Measurements from ENCODE around the gene NIPBL. TPM values are rescaled to one million over a fixed set of nuclear protein-coding genes. Genes with fewer than 3 reads are reported as not detected.

Gene NIPBL
- total RNA-seq, 2 experiments from 2014 or later: 108 to 120 TPM

- H3K27me3 ChIP-seq (ENCODE audit: control insufficient read depth in 1 of 2, insufficient read depth in 2 of 2, low read length in 2 of 2): no peaks in the 10 kb centered on the region
- H3K4me3 ChIP-seq (ENCODE audit: low read length): no peak overlapping the region
- H3K9me3 Mint-ChIP-seq: no peaks in the 10 kb centered on the region
- no peak overlapping the region for H3K27ac Mint-ChIP-seq
- H3K9me3 ChIP-seq (ENCODE audit: control insufficient read depth in 1 of 2, insufficient read depth in 1 of 2, low read length in 2 of 2): no peaks in the 10 kb centered on the region
- H3K36me3 ChIP-seq (ENCODE audit: insufficient read depth, low read length): no peaks in the 10 kb centered on the region
- no peak overlapping the region for H3K4me3 Mint-ChIP-seq
- ATAC-seq (ENCODE audit: poor library complexity): no peak
- no peaks in the 10 kb centered on the region for H3K4me1 ChIP-seq (ENCODE audit: insufficient read depth, low read length)
- intact Hi-C loops (cut with DNase I, micrococcal nuclease): no loop called here
- DNase-seq: peak in 1 of 14 experiments; percentile 3
- TF ChIP-seq CTCF (IDR thresholded peaks at IDR 0.05): no peak
- ChIA-PET CTCF (no interaction called here), POLR2A (interaction anchor here (1.4 kb wide), 1 partner anchor 39 kb away, joined by 3 read pairs; no protein-coding TSS in a partner anchor)
- H3K4me1 Mint-ChIP-seq (ENCODE audit: low read depth): no peaks in the 10 kb centered on the region
- H3K36me3 Mint-ChIP-seq (ENCODE audit: low read depth): no peaks in the 10 kb centered on the region
- H3K27me3 Mint-ChIP-seq: peaks cover 5% of the 10 kb centered on the region
- no peak overlapping the region for H3K27ac ChIP-seq (ENCODE audit: low read depth in 1 of 2, low read length in 2 of 2)
Measured at GRCh38 chr5:36836831-36837230, 39.7 kb upstream of the NIPBL start.

GRCh38 chr5:36839489-36840476 is 36.8 kb upstream of the NIPBL start:
- Histone ChIP-seq H3K27me3 (ENCODE audit: control insufficient read depth in 1 of 2, insufficient read depth in 2 of 2, low read length in 2 of 2) (no peaks in the 10 kb centered on the region), H3K27ac (ENCODE audit: low read depth in 1 of 2, low read length in 2 of 2) (no peak overlapping the region), H3K4me3 (ENCODE audit: low read length) (no peak overlapping the region), H3K36me3 (ENCODE audit: insufficient read depth, low read length) (no peaks in the 10 kb centered on the region), H3K9me3 (ENCODE audit: control insufficient read depth in 1 of 2, insufficient read depth in 1 of 2, low read length in 2 of 2) (no peaks in the 10 kb centered on the region), H3K4me1 (ENCODE audit: insufficient read depth, low read length) (peaks cover 5% of the 10 kb centered on the region)
- Mint-ChIP-seq H3K4me3 (no peak overlapping the region), H3K27me3 (peaks cover 10% of the 10 kb centered on the region), H3K27ac (no peak overlapping the region), H3K36me3 (ENCODE audit: low read depth) (no peaks in the 10 kb centered on the region), H3K4me1 (ENCODE audit: low read depth) (peaks cover 7% of the 10 kb centered on the region), H3K9me3 (no peaks in the 10 kb centered on the region)
- ChIA-PET CTCF (interaction anchor here (1.0 kb wide), 1 partner anchor 29 kb away, joined by 3 read pairs; no protein-coding TSS in a partner anchor), POLR2A (interaction anchor here (0.6 to 0.8 kb wide), 2 partner anchors 26 to 100 kb away, joined by 3 read pairs; no protein-coding TSS in a partner anchor)
- intact Hi-C loops (cut with DNase I, micrococcal nuclease): no loop called here
- ATAC-seq (ENCODE audit: poor library complexity) (no peak), DNase-seq (peak in 2 of 14 experiments; percentile 16 to 23)
- TF ChIP-seq CTCF (IDR thresholded peaks at IDR 0.05): no peak

- no peak for TF ChIP-seq CTCF (IDR thresholded peaks at IDR 0.05)
- no peak overlapping the region for H3K4me3 ChIP-seq (ENCODE audit: low read length)
Measured at GRCh38 chr5:36841677-36842076, 34.9 kb upstream of the NIPBL start.

More at GRCh38 chr5:36841677-36842076, 34.9 kb upstream of the NIPBL start:
- intact Hi-C loops (cut with DNase I, micrococcal nuclease): no loop called here
- Mint-ChIP-seq H3K27ac (no peak overlapping the region), H3K4me1 (ENCODE audit: low read depth) (peaks cover 10% of the 10 kb centered on the region), H3K9me3 (no peaks in the 10 kb centered on the region), H3K4me3 (no peak overlapping the region), H3K27me3 (peaks cover 14% of the 10 kb centered on the region), H3K36me3 (ENCODE audit: low read depth) (no peaks in the 10 kb centered on the region)
- ChIA-PET POLR2A (no interaction called here), CTCF (no interaction called here)
- H3K4me1 ChIP-seq (ENCODE audit: insufficient read depth, low read length): peaks cover 5% of the 10 kb centered on the region
- H3K27me3 ChIP-seq (ENCODE audit: control insufficient read depth in 1 of 2, insufficient read depth in 2 of 2, low read length in 2 of 2): no peaks in the 10 kb centered on the region
- no peaks in the 10 kb centered on the region for H3K9me3 ChIP-seq (ENCODE audit: control insufficient read depth in 1 of 2, insufficient read depth in 1 of 2, low read length in 2 of 2)
- no peak for DNase-seq
- no peaks in the 10 kb centered on the region for H3K36me3 ChIP-seq (ENCODE audit: insufficient read depth, low read length)
- H3K27ac ChIP-seq (ENCODE audit: low read depth in 1 of 2, low read length in 2 of 2): no peak overlapping the region
- ATAC-seq (ENCODE audit: poor library complexity): no peak
